Activated T-helper 17 cell treated with anti-CD3 and anti-CD28 coated beads, Interleukin-2, amount 50 U/mL, for 72 hours (primary cell): ENCODE measurements around the gene PTPRC. TPM values are rescaled to one million over a fixed set of nuclear protein-coding genes. Genes with fewer than 3 reads are reported as not detected.

Source experiments
- ATAC-seq: fragments of 150-1000 bp; cut with Tn5 transposase; replicated peaks from 2 replicates; pipeline ENCODE4 v1.10.0; 2021; ENCODE audit warnings: mild to moderate bottlenecking, moderate library complexity
- H3K27ac Mint-ChIP-seq: one replicate; pipeline ENCODE4 v1.8.0; 2022; ENCODE audit warnings: mixed read lengths
- H3K27me3 Mint-ChIP-seq: one replicate; pipeline ENCODE4 v1.8.0; 2022; ENCODE audit warnings: mixed read lengths
- H3K36me3 Mint-ChIP-seq: one replicate; pipeline ENCODE4 v1.8.0; 2022; ENCODE audit warnings: low read depth, mild to moderate bottlenecking, mixed read lengths
- H3K4me1 Mint-ChIP-seq: one replicate; pipeline ENCODE4 v1.8.0; 2022; ENCODE audit warnings: mixed read lengths
- H3K4me3 Mint-ChIP-seq: one replicate; pipeline ENCODE4 v1.8.0; 2022; ENCODE audit warnings: mild to moderate bottlenecking, mixed read lengths
- H3K9me3 Mint-ChIP-seq: one replicate; pipeline ENCODE4 v1.8.0; 2022; ENCODE audit warnings: mixed read lengths
- total RNA-seq, 2 donors: library from RNA; stranded (reverse); gene quantifications; one replicate each; pipeline ENCODE4 v1.2.3, GENCODE V29; 2022

PTPRC gene
- total RNA-seq, 2 donors from 2014 or later: 366 to 421 TPM

- Mint-ChIP-seq H3K4me3 (peak overlapping the region; percentile 89), H3K4me1 (peaks cover 66% of the 10 kb centered on the region), H3K27ac (no peak overlapping the region), H3K27me3 (no peaks in the 10 kb centered on the region), H3K36me3 (no peaks in the 10 kb centered on the region), H3K9me3 (peaks cover 23% of the 10 kb centered on the region)
- no peak for ATAC-seq
Measured at GRCh38 chr1:198631292-198631691, 7.5 kb upstream of the PTPRC start.

GRCh38 chr1:198632007-198632406 lies 6.8 kb upstream of the PTPRC start:
- ATAC-seq: no peak
- Mint-ChIP-seq H3K27ac (peak overlapping the region; percentile 31), H3K4me3 (peak overlapping the region; percentile 89)

GRCh38 chr1:198633675-198634121 lies 5.1 kb upstream of the PTPRC start:
- peak; percentile 28 for ATAC-seq
- Mint-ChIP-seq H3K27ac (peak overlapping the region; percentile 98), H3K4me3 (peak overlapping the region; percentile 89), H3K4me1 (peaks cover 60% of the 10 kb centered on the region), H3K27me3 (no peaks in the 10 kb centered on the region), H3K36me3 (peaks cover 3% of the 10 kb centered on the region), H3K9me3 (peaks cover 14% of the 10 kb centered on the region)

More at GRCh38 chr1:198632007-198632406, 6.8 kb upstream of the PTPRC start:
- Mint-ChIP-seq H3K36me3 (no peaks in the 10 kb centered on the region), H3K4me1 (peaks cover 65% of the 10 kb centered on the region), H3K9me3 (peaks cover 18% of the 10 kb centered on the region), H3K27me3 (no peaks in the 10 kb centered on the region)

GRCh38 chr1:198635964-198636363 lies 2.9 kb upstream of the PTPRC start:
- H3K36me3 Mint-ChIP-seq: peaks cover 22% of the 10 kb centered on the region
- peaks cover 48% of the 10 kb centered on the region for H3K4me1 Mint-ChIP-seq
- H3K4me3 Mint-ChIP-seq: peak overlapping the region; percentile 89
- H3K9me3 Mint-ChIP-seq: peaks cover 14% of the 10 kb centered on the region
- no peaks in the 10 kb centered on the region for H3K27me3 Mint-ChIP-seq
- ATAC-seq: no peak
- peak overlapping the region; percentile 98 for H3K27ac Mint-ChIP-seq

- peaks cover 27% of the 10 kb centered on the region for H3K36me3 Mint-ChIP-seq
- peaks cover 48% of the 10 kb centered on the region for H3K4me1 Mint-ChIP-seq
- H3K27me3 Mint-ChIP-seq: no peaks in the 10 kb centered on the region
- peak; percentile 23 for ATAC-seq
- H3K27ac Mint-ChIP-seq: peak overlapping the region; percentile 98
- peak overlapping the region; percentile 89 for H3K4me3 Mint-ChIP-seq
- peaks cover 14% of the 10 kb centered on the region for H3K9me3 Mint-ChIP-seq
Measured at GRCh38 chr1:198636391-198636790, 2.4 kb upstream of the PTPRC start.

- peak overlapping the region; percentile 98 for H3K27ac Mint-ChIP-seq
- H3K36me3 Mint-ChIP-seq: peaks cover 34% of the 10 kb centered on the region
- no peaks in the 10 kb centered on the region for H3K27me3 Mint-ChIP-seq
- H3K4me1 Mint-ChIP-seq: peaks cover 41% of the 10 kb centered on the region
- peak overlapping the region; percentile 89 for H3K4me3 Mint-ChIP-seq
- no peak for ATAC-seq
- peaks cover 14% of the 10 kb centered on the region for H3K9me3 Mint-ChIP-seq
Measured at GRCh38 chr1:198637157-198637556, 1.7 kb upstream of the PTPRC start.

GRCh38 chr1:198637916-198638437 lies 863 bp upstream of the PTPRC start:
- Mint-ChIP-seq H3K27me3 (no peaks in the 10 kb centered on the region), H3K9me3 (peaks cover 14% of the 10 kb centered on the region), H3K27ac (peak overlapping the region; percentile 98), H3K4me1 (peaks cover 43% of the 10 kb centered on the region), H3K36me3 (peaks cover 43% of the 10 kb centered on the region), H3K4me3 (peak overlapping the region; percentile 89)
- ATAC-seq: no peak

- no peak for ATAC-seq
- Mint-ChIP-seq H3K36me3 (peaks cover 47% of the 10 kb centered on the region), H3K4me3 (peak overlapping the region; percentile 89), H3K9me3 (peaks cover 9% of the 10 kb centered on the region), H3K4me1 (peaks cover 41% of the 10 kb centered on the region), H3K27ac (peak overlapping the region; percentile 98), H3K27me3 (no peaks in the 10 kb centered on the region)
Measured at GRCh38 chr1:198638441-198638840, 399 bp upstream of the PTPRC start.

- H3K4me1 Mint-ChIP-seq: peaks cover 34% of the 10 kb centered on the region
- peaks cover 60% of the 10 kb centered on the region for H3K36me3 Mint-ChIP-seq
- peaks cover 3% of the 10 kb centered on the region for H3K9me3 Mint-ChIP-seq
- H3K27ac Mint-ChIP-seq: peak overlapping the region; percentile 98
- H3K27me3 Mint-ChIP-seq: no peaks in the 10 kb centered on the region
- H3K4me3 Mint-ChIP-seq: peak overlapping the region; percentile 89
- ATAC-seq: no peak
Measured at GRCh38 chr1:198639671-198640143, 867 bp downstream of the PTPRC start.

- peak overlapping the region; percentile 98 for H3K27ac Mint-ChIP-seq
- ATAC-seq: no peak
- H3K36me3 Mint-ChIP-seq: peaks cover 64% of the 10 kb centered on the region
- H3K27me3 Mint-ChIP-seq: no peaks in the 10 kb centered on the region
- H3K4me3 Mint-ChIP-seq: peak overlapping the region; percentile 89
- H3K9me3 Mint-ChIP-seq: peaks cover 3% of the 10 kb centered on the region
- peaks cover 33% of the 10 kb centered on the region for H3K4me1 Mint-ChIP-seq
Measured at GRCh38 chr1:198640174-198640573, 1.3 kb downstream of the PTPRC start.

- no peaks in the 10 kb centered on the region for H3K9me3 Mint-ChIP-seq
- peak; percentile 81 for ATAC-seq
- H3K36me3 Mint-ChIP-seq: peaks cover 78% of the 10 kb centered on the region
- peak overlapping the region; percentile 89 for H3K4me3 Mint-ChIP-seq
- H3K27me3 Mint-ChIP-seq: no peaks in the 10 kb centered on the region
- peaks cover 20% of the 10 kb centered on the region for H3K4me1 Mint-ChIP-seq
- peak overlapping the region; percentile 98 for H3K27ac Mint-ChIP-seq
Measured at GRCh38 chr1:198641501-198641900, 2.7 kb downstream of the PTPRC start.

- H3K4me3 Mint-ChIP-seq: peak overlapping the region; percentile 89
- H3K9me3 Mint-ChIP-seq: no peaks in the 10 kb centered on the region
- no peaks in the 10 kb centered on the region for H3K27me3 Mint-ChIP-seq
- H3K4me1 Mint-ChIP-seq: peaks cover 21% of the 10 kb centered on the region
- H3K36me3 Mint-ChIP-seq: peaks cover 84% of the 10 kb centered on the region
- ATAC-seq: peak; percentile 35
- H3K27ac Mint-ChIP-seq: peak overlapping the region; percentile 98
Measured at GRCh38 chr1:198641966-198642668, 3.3 kb downstream of the PTPRC start.

- H3K4me1 Mint-ChIP-seq: peaks cover 17% of the 10 kb centered on the region
- ATAC-seq: no peak
- no peaks in the 10 kb centered on the region for H3K27me3 Mint-ChIP-seq
- peaks cover 89% of the 10 kb centered on the region for H3K36me3 Mint-ChIP-seq
- peak overlapping the region; percentile 89 for H3K4me3 Mint-ChIP-seq
- peak overlapping the region; percentile 98 for H3K27ac Mint-ChIP-seq
- H3K9me3 Mint-ChIP-seq: no peaks in the 10 kb centered on the region
Measured at GRCh38 chr1:198642983-198643382, 4.1 kb downstream of the PTPRC start.

GRCh38 chr1:198643808-198644207 lies 5.0 kb downstream of the PTPRC start:
- Mint-ChIP-seq H3K27ac (peak overlapping the region; percentile 98), H3K36me3 (peaks cover 93% of the 10 kb centered on the region), H3K27me3 (no peaks in the 10 kb centered on the region), H3K4me3 (peak overlapping the region; percentile 89), H3K4me1 (peaks cover 17% of the 10 kb centered on the region), H3K9me3 (no peaks in the 10 kb centered on the region)
- ATAC-seq: peak; percentile 42

GRCh38 chr1:198647055-198647454 lies 8.2 kb downstream of the PTPRC start:
- peaks cover 97% of the 10 kb centered on the region for H3K36me3 Mint-ChIP-seq
- H3K27me3 Mint-ChIP-seq: no peaks in the 10 kb centered on the region
- H3K27ac Mint-ChIP-seq: peak overlapping the region; percentile 48
- H3K4me3 Mint-ChIP-seq: peak overlapping the region; percentile 89
- no peaks in the 10 kb centered on the region for H3K9me3 Mint-ChIP-seq
- peaks cover 36% of the 10 kb centered on the region for H3K4me1 Mint-ChIP-seq
- no peak for ATAC-seq
